Activated naive CD4-positive, alpha-beta T cell treated with anti-CD3 and anti-CD28 coated beads, Interleukin-2, amount 50 U/mL, for 24 hours (primary cell): ENCODE data around the gene YARS1.

ENCODE experiments used
- H3K27ac Mint-ChIP-seq: one replicate; pipeline ENCODE4 v1.8.0; 2021; ENCODE audit warnings: mild to moderate bottlenecking, mixed read lengths
- H3K27me3 Mint-ChIP-seq: one replicate; pipeline ENCODE4 v1.8.0; 2021; ENCODE audit warnings: mixed read lengths
- H3K36me3 Mint-ChIP-seq: one replicate; pipeline ENCODE4 v1.8.0; 2021; ENCODE audit warnings: mixed read lengths
- H3K4me1 Mint-ChIP-seq: one replicate; pipeline ENCODE4 v1.8.0; 2021; ENCODE audit warnings: mixed read lengths
- H3K4me3 Mint-ChIP-seq: one replicate; pipeline ENCODE4 v1.8.0; 2021; ENCODE audit warnings: mild to moderate bottlenecking, mixed read lengths
- H3K9me3 Mint-ChIP-seq: one replicate; pipeline ENCODE4 v1.8.0; 2021; ENCODE audit warnings: mixed read lengths

The YARS1 gene

GRCh38 chr1:32753532-32754316 is 63.4 kb downstream of the YARS1 start:
- no peaks in the 10 kb centered on the region for H3K27me3 Mint-ChIP-seq
- H3K36me3 Mint-ChIP-seq = no peaks in the 10 kb centered on the region
- H3K27ac Mint-ChIP-seq = peak overlapping the region; percentile 23
- H3K4me1 Mint-ChIP-seq = peaks cover 19% of the 10 kb centered on the region
- peak overlapping the region; percentile 79 for H3K4me3 Mint-ChIP-seq
- H3K9me3 Mint-ChIP-seq = no peaks in the 10 kb centered on the region

DNA sequence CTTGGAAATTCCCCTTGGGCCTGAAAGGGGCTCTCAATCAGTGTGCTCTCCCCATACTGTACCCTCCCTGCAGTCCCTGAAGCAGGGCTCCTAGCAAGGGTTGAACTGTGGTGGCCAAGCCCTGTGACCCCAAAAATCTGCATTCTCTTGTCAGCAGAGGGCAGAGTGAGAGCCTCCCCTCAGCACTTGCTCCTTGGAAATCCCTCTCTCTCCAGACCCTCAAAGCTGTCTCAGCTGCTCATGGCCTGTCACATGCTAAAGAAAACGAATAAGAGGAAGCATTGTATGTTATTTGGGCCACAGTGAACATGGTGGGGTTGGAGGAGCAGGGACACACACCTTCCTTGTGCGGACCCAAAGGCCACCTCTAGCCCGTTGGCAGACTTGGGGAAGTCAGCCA is 67.4 kb downstream of the YARS1 start:
- H3K4me3 Mint-ChIP-seq = no peak overlapping the region
- no peaks in the 10 kb centered on the region for H3K36me3 Mint-ChIP-seq
- H3K4me1 Mint-ChIP-seq = peaks cover 15% of the 10 kb centered on the region
- no peaks in the 10 kb centered on the region for H3K9me3 Mint-ChIP-seq
- H3K27ac Mint-ChIP-seq = no peak overlapping the region
- no peaks in the 10 kb centered on the region for H3K27me3 Mint-ChIP-seq

DNA sequence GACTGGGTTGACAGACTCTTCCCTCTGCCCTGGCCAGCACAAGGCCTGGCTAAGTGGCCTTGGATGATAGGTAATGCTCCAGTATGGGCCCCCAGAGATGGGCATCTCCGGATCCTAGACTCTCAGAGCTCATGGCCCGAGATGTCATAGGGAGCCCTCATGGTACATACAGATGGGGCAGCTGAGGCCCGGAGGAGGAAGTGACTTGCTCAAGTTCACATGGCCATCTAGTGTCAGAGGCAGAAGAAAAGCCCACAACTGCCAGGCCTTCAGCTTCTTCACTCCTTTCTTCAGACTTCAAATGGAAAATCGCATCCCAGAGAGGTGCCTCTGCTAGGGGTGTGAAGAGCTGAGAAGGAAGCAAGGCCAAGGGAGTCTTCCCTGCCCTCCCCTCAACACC is 67.8 kb downstream of the YARS1 start:
- Mint-ChIP-seq H3K27me3 (no peaks in the 10 kb centered on the region), H3K4me3 (no peak overlapping the region), H3K4me1 (peaks cover 12% of the 10 kb centered on the region), H3K36me3 (no peaks in the 10 kb centered on the region), H3K9me3 (no peaks in the 10 kb centered on the region), H3K27ac (no peak overlapping the region)

GRCh38 chr1:32748926-32749325 is 68.2 kb downstream of the YARS1 start:
- no peaks in the 10 kb centered on the region for H3K9me3 Mint-ChIP-seq
- H3K4me3 Mint-ChIP-seq = no peak overlapping the region
- H3K27ac Mint-ChIP-seq = no peak overlapping the region
- H3K36me3 Mint-ChIP-seq = no peaks in the 10 kb centered on the region
- H3K4me1 Mint-ChIP-seq = peaks cover 9% of the 10 kb centered on the region
- H3K27me3 Mint-ChIP-seq = no peaks in the 10 kb centered on the region

GRCh38 chr1:32748348-32748747 is 68.8 kb downstream of the YARS1 start:
- no peaks in the 10 kb centered on the region for H3K9me3 Mint-ChIP-seq
- H3K36me3 Mint-ChIP-seq = no peaks in the 10 kb centered on the region
- no peaks in the 10 kb centered on the region for H3K27me3 Mint-ChIP-seq
- H3K27ac Mint-ChIP-seq = no peak overlapping the region
- H3K4me1 Mint-ChIP-seq = peaks cover 7% of the 10 kb centered on the region
- no peak overlapping the region for H3K4me3 Mint-ChIP-seq

DNA sequence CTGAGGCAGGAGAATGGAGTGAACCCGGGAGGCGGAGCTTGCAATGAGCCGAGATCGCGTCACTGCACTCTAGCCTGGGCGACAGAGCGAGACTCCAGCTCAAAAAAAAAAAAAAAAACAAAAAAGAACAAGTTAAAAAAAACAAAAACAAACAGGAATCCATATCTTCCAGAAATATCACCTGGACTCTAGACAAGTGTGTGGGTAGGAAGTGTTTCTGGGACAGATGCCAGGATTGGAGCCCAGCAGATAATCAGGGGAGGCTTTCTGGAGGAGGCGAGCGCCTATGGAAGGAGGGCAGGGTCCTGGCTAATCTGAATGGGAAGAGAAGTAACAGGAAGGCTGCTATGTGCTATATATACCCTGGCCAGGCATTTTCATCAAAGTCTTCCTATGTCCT is 71.0 kb downstream of the YARS1 start:
- H3K36me3 Mint-ChIP-seq = no peaks in the 10 kb centered on the region
- H3K27ac Mint-ChIP-seq = no peak overlapping the region
- peaks cover 3% of the 10 kb centered on the region for H3K27me3 Mint-ChIP-seq
- no peaks in the 10 kb centered on the region for H3K9me3 Mint-ChIP-seq
- peaks cover 2% of the 10 kb centered on the region for H3K4me1 Mint-ChIP-seq
- no peak overlapping the region for H3K4me3 Mint-ChIP-seq

DNA sequence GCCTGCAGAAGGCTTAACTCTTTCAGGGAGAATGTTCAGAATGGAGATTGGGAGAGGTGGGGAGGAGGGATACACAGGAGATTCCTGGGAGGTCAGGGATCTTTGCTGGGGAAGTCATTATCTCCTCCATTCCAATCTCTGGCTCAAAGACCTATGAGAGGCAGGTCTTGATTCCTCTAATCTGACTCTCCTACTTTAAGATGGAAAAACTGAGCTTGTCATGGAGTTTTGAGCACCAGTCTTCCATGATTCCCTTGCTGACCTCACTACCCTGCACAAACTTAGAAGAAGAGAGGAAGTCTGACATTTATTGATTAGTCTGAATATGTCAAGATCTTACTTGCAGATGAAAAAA is 73.1 kb downstream of the YARS1 start:
- H3K4me3 Mint-ChIP-seq = no peak overlapping the region
- H3K36me3 Mint-ChIP-seq = no peaks in the 10 kb centered on the region
- no peak overlapping the region for H3K27ac Mint-ChIP-seq
- no peaks in the 10 kb centered on the region for H3K9me3 Mint-ChIP-seq
- H3K27me3 Mint-ChIP-seq = peaks cover 7% of the 10 kb centered on the region
- peaks cover 3% of the 10 kb centered on the region for H3K4me1 Mint-ChIP-seq

DNA sequence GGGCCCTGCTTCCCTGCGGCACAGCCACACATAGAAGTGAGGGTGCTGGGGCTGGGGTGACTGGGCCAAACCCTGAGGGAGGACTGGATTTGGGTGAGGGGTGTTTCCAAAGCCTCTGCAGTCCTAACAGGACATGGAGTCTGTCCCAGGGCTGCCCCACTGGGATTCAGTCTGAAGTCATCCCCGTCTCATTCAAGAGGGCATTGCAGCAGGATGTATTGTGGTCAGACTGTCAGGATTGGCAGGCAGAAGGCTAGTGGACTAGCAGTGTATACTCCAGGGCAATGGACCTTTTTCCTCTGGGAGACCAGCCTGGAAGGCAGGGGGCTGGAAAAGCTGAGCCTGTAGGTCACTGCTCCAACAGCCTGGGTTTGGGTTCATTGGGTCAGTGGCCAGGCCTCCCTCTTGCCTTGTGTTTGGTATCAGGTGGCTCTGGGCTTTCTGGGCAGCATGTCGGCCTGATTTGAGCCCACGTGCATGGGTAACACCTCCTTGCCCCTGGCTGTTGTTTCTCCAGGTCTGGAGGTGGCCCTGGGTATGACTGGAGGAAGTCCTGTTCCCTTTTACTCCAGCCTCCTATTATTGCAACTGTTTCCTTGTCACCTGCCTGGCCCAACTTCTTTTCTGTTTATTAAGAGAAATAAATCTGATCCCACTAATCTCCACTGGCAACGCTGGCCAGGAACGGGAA is 73.6 kb downstream of the YARS1 start:
- no peak overlapping the region for H3K27ac Mint-ChIP-seq
- H3K4me3 Mint-ChIP-seq = no peak overlapping the region
- H3K36me3 Mint-ChIP-seq = no peaks in the 10 kb centered on the region
- H3K9me3 Mint-ChIP-seq = no peaks in the 10 kb centered on the region
- peaks cover 3% of the 10 kb centered on the region for H3K4me1 Mint-ChIP-seq
- peaks cover 7% of the 10 kb centered on the region for H3K27me3 Mint-ChIP-seq

DNA sequence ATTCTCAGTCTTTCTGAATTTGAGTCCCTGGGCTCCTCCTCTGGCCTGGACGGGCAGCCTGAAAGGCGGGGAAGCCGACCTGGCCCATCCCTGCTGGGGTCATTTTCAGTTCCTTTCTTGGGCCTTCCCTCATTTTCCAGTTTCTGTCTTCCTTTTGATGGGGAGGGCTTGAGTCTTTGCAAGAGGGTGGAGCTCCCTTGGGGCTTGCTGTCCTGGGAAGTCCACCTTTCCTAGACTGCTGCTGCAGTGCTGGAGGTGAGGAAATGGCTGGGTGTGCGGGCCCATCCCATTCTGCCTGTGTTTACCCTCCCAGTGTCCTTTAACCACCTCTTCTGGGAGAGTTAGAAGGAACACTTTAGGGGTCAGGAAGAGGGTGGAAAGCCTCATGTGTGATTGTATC is 74.2 kb downstream of the YARS1 start:
- peak overlapping the region; percentile 62 for H3K4me3 Mint-ChIP-seq
- peaks cover 7% of the 10 kb centered on the region for H3K27me3 Mint-ChIP-seq
- H3K36me3 Mint-ChIP-seq = no peaks in the 10 kb centered on the region
- no peak overlapping the region for H3K27ac Mint-ChIP-seq
- peaks cover 3% of the 10 kb centered on the region for H3K4me1 Mint-ChIP-seq
- H3K9me3 Mint-ChIP-seq = no peaks in the 10 kb centered on the region

DNA sequence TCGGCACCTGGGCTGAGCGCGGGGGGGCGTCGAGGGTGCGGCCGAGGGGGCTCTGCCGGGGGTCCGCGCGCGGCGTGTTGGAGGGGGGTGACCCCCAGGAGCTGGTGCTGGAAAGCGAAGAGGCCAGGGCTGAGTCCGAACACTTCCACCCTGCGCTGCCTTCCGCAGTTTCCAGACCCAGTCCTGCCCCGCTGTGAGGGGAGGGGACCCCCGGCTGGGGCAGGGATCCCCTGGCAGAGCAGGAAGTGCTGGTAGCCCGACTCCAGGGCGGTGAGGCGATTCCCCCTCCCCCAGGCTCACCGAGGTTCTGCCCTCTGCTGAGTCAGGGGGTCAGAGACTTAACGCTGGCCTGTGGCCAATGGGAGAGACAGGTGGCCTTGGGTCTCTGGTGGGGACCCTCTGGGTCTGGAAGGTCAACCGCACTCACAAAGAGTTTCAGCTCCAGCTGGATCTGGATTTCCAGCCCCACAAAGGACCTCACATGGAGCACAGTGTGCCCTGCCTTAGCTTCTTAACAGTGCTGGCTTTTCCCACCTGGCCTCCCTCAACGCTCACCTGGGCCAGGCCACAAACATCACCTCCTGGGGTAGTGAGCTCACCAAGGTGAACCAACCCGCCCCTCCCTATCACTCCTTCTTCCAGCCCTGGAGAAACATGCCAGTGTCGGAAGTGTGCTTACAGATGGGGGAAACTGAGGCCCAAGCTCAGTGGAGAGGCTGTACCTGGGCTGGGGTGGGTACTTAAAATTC is 74.8 kb downstream of the YARS1 start:
- Mint-ChIP-seq H3K27ac (no peak overlapping the region), H3K9me3 (no peaks in the 10 kb centered on the region), H3K27me3 (peaks cover 7% of the 10 kb centered on the region), H3K4me1 (peaks cover 3% of the 10 kb centered on the region), H3K36me3 (no peaks in the 10 kb centered on the region), H3K4me3 (peak overlapping the region; percentile 62)

GRCh38 chr1:32741413-32742198 is 75.6 kb downstream of the YARS1 start:
- no peaks in the 10 kb centered on the region for H3K9me3 Mint-ChIP-seq
- peaks cover 3% of the 10 kb centered on the region for H3K4me1 Mint-ChIP-seq
- peak overlapping the region; percentile 75 for H3K4me3 Mint-ChIP-seq
- peaks cover 7% of the 10 kb centered on the region for H3K27me3 Mint-ChIP-seq
- no peak overlapping the region for H3K27ac Mint-ChIP-seq
- H3K36me3 Mint-ChIP-seq = no peaks in the 10 kb centered on the region

- Mint-ChIP-seq H3K36me3 (no peaks in the 10 kb centered on the region), H3K4me3 (peak overlapping the region; percentile 75), H3K27me3 (peaks cover 7% of the 10 kb centered on the region), H3K4me1 (peaks cover 3% of the 10 kb centered on the region), H3K9me3 (no peaks in the 10 kb centered on the region), H3K27ac (no peak overlapping the region)
Measured at GRCh38 chr1:32741059-32741412, 76.1 kb downstream of the YARS1 start.

- no peak overlapping the region for H3K27ac Mint-ChIP-seq
- H3K9me3 Mint-ChIP-seq = no peaks in the 10 kb centered on the region
- no peak overlapping the region for H3K4me3 Mint-ChIP-seq
- no peaks in the 10 kb centered on the region for H3K36me3 Mint-ChIP-seq
- peaks cover 5% of the 10 kb centered on the region for H3K27me3 Mint-ChIP-seq
- peaks cover 3% of the 10 kb centered on the region for H3K4me1 Mint-ChIP-seq
Measured at GRCh38 chr1:32736812-32737791, 80.1 kb downstream of the YARS1 start.

DNA sequence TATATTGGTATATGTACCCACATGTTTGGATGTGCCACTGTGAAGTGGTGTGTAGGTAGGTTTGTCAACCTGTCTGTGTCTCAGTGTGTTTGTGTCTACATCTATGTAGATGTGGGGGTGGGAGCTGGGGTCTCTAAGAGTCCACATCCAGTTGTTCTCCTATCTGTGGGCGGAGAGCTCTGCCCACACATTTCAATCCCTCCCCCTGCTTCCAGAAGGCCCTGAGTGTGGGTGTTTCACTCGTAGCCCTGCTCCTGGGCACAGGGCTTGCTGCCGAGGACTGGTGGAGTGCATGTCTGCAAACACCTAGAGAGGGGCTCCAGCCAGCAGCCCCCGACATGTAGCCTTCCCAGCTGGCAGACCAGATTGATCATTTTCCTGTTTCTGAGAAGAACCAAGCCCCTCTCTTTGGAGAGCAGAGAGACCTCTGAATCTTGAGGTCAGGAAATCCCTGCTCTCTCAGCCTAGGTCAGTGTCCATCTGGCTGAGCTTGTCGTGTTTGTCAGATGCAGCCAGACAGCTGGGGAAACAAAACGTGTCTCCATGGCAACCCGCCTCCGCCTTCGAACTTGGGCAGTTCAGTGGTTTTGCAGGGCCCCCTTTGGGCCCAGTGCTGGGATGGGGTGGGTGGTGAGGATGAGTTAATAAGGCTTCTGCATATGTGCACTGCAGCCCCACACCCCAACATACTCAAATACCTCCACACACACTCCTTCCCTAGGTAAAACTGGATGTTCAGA is 83.4 kb downstream of the YARS1 start:
- Mint-ChIP-seq H3K27me3 (no peaks in the 10 kb centered on the region), H3K9me3 (no peaks in the 10 kb centered on the region), H3K36me3 (no peaks in the 10 kb centered on the region), H3K4me1 (peaks cover 9% of the 10 kb centered on the region), H3K27ac (no peak overlapping the region), H3K4me3 (no peak overlapping the region)
